Endothelial cell of umbilical vein (primary cell): ENCODE data around the gene CORO7. TPM values are rescaled to one million over a fixed set of nuclear protein-coding genes. Genes with fewer than 3 reads are reported as not detected.

Experiments
- BruUV-seq: library from RNA; stranded (reverse); fragments of 400-500 nt; replicated peaks from 2 replicates; lab custom pipeline; 2021; lab: Mats Ljungman, UMichigan
- CTCF ChIA-PET: fragments of 300-600, 350-600 bp; sonication (Branson Sonifier 250); formaldehyde crosslinking; loops from one replicate; lab custom pipeline; 2021; ENCODE audit warnings: antibody characterized with exemption, inconsistent platforms; lab: Charles Lee
- POLR2A ChIA-PET: fragments of 300-600, 350-600 bp; sonication (Branson Sonifier 250); formaldehyde crosslinking; loops from one replicate; lab custom pipeline; 2021; ENCODE audit warnings: antibody characterized with exemption, inconsistent platforms; lab: Charles Lee
- DNase-seq: peaks from one replicate; pipeline ENCODE4 v3.0.0-alpha.2; 2011; ENCODE audit warnings: low read depth, low spot score
- FAIRE-seq: peaks from 2 replicates; lab custom pipeline; 2011; peaks lifted over from hg19 to GRCh38; lab: Jason Lieb, UNC
- H2AFZ ChIP-seq: 2 replicates; pipeline ENCODE4 v1.6.0; 2012; ENCODE audit warnings: low read depth, low read length, control low read depth, inconsistent platforms
- H3K27ac ChIP-seq: 2 replicates; pipeline ENCODE4 v1.5.1; 2011; ENCODE audit warnings: low read depth, mild to moderate bottlenecking, control low read depth, low read length, moderate library complexity; ENCODE audit not compliant: insufficient read depth
- H3K27me3 ChIP-seq, 2 experiments: 2 replicates each; pipeline versions ENCODE4 v1.6.0 to v1.6.1; 2011; ENCODE audit warnings: low read length in 2 of 2, mixed read lengths in 1 of 2; ENCODE audit not compliant: control insufficient read depth in 2 of 2, insufficient read depth in 2 of 2
- H3K36me3 ChIP-seq, 2 experiments: 2 replicates in 1 of 2; 3 replicates in 1 of 2; pipeline ENCODE4 v1.5.1; 2011; ENCODE audit warnings: low read length in 2 of 2, mild to moderate bottlenecking in 1 of 2, moderate library complexity in 1 of 2; ENCODE audit not compliant: control insufficient read depth in 2 of 2, insufficient read depth in 2 of 2; ENCODE audit errors: extremely low read depth in 1 of 2
- H3K4me1 ChIP-seq: 3 replicates; pipeline ENCODE4 v1.5.1; 2011; ENCODE audit warnings: mild to moderate bottlenecking, low read length; ENCODE audit not compliant: control insufficient read depth, insufficient read depth; ENCODE audit errors: extremely low read depth
- H3K4me2 ChIP-seq: 2 replicates; pipeline ENCODE4 v1.6.1; 2011; ENCODE audit warnings: low read length, control low read depth, mixed read lengths; ENCODE audit not compliant: insufficient read depth
- H3K4me3 ChIP-seq, 3 experiments: fragments of 200-600 bp in 1 of 3; sonication (generic), shearing (Covaris generic) in 1 of 3; replicated peaks in 1 of 3; 2 replicates each; pipeline ENCODE4 v1.5.1; 2011 to 2016; ENCODE audit warnings: control low read depth in 3 of 3, low read length in 3 of 3, mild to moderate bottlenecking in 2 of 3, inconsistent platforms in 1 of 3, low read depth in 1 of 3, moderate library complexity in 1 of 3; ENCODE audit not compliant: insufficient read depth in 1 of 3
- H3K79me2 ChIP-seq: 2 replicates; pipeline ENCODE4 v1.6.0; 2012; ENCODE audit warnings: low read length, inconsistent platforms; ENCODE audit not compliant: control insufficient read depth, insufficient read depth
- H3K9ac ChIP-seq: replicated peaks from 2 replicates; pipeline ENCODE3; 2011; ENCODE audit warnings: low read length, control low read depth; ENCODE audit not compliant: insufficient read depth; ENCODE audit errors: extremely low read depth
- H3K9me1 ChIP-seq: replicated peaks from 3 replicates; pipeline ENCODE4 v1.6.0; 2011; ENCODE audit warnings: mild to moderate bottlenecking, low read length; ENCODE audit not compliant: control insufficient read depth, insufficient read depth; ENCODE audit errors: extremely low read depth
- H3K9me3 ChIP-seq: replicated peaks from 2 replicates; pipeline ENCODE4 v1.5.1; 2012; ENCODE audit warnings: low read length, inconsistent platforms; ENCODE audit not compliant: control insufficient read depth, insufficient read depth
- H4K20me1 ChIP-seq: replicated peaks from 2 replicates; pipeline ENCODE3; 2011; ENCODE audit warnings: mild to moderate bottlenecking, low read length; ENCODE audit not compliant: control insufficient read depth, insufficient read depth; ENCODE audit errors: extremely low read depth
- CTCF ChIP-seq, 2 donors: IDR thresholded peaks; 1 replicate in 1 of 2; 2 replicates in 1 of 2; pipeline ENCODE4 v1.5.1; 2011; ENCODE audit warnings: low read length in 2 of 2, mild to moderate bottlenecking in 2 of 2, moderate library complexity in 2 of 2, control low read depth in 1 of 2, inconsistent platforms in 1 of 2, low read depth in 1 of 2; ENCODE audit not compliant: insufficient read depth in 1 of 2; ENCODE audit errors: extremely low read depth in 1 of 2
- EZH2 ChIP-seq: IDR thresholded peaks from 2 replicates; pipeline ENCODE4 v1.6.1; 2012; ENCODE audit warnings: borderline replicate concordance, low read depth, mild to moderate bottlenecking, moderate library complexity, low read length, inconsistent platforms; ENCODE audit not compliant: severe bottlenecking
- FOS ChIP-seq: IDR thresholded peaks from 2 replicates; pipeline ENCODE4 v1.6.1; 2011; ENCODE audit warnings: mild to moderate bottlenecking, low read length, moderate library complexity, borderline replicate concordance; ENCODE audit not compliant: insufficient read depth
- GATA2 ChIP-seq: IDR thresholded peaks from 2 replicates; pipeline ENCODE4 v1.7.0; 2011; ENCODE audit warnings: low read depth, mild to moderate bottlenecking, moderate library complexity, mixed read lengths, low read length; ENCODE audit not compliant: insufficient read length, insufficient read depth
- JUN ChIP-seq: IDR thresholded peaks from 2 replicates; pipeline ENCODE4 v1.6.1; 2011; ENCODE audit warnings: borderline replicate concordance, low read depth; ENCODE audit not compliant: insufficient read length, insufficient read depth
- MAX ChIP-seq: IDR thresholded peaks from 2 replicates; pipeline ENCODE4 v1.6.1; 2011; ENCODE audit not compliant: insufficient read depth, insufficient read length
- MYC ChIP-seq: IDR thresholded peaks from one replicate; pipeline ENCODE4 v1.6.1; 2011; ENCODE audit warnings: mild to moderate bottlenecking, low read depth, low read length
- POLR2A ChIP-seq: IDR thresholded peaks from 2 replicates; pipeline ENCODE4 v1.6.1; 2012; ENCODE audit warnings: low read depth, mild to moderate bottlenecking, control low read depth, low read length
- POLR2AphosphoS5 ChIP-seq: IDR thresholded peaks from 2 replicates; pipeline ENCODE4 v1.6.1; 2012; ENCODE audit warnings: low read depth, mild to moderate bottlenecking, control low read depth, low read length, moderate library complexity; ENCODE audit not compliant: insufficient read depth
- dilution Hi-C: fragments of 300-500 bp; cut with MboI; formaldehyde crosslinking; loops from one replicate; pipeline ENCODE4 v1.15.0; 2019; ENCODE audit warnings: low sequenced_read_pairs; ENCODE audit not compliant: extremely low pct_ligation_motif_present
- intact Hi-C: fragments of 100-400 bp; cut with micrococcal nuclease; formaldehyde crosslinking; loops from one replicate; pipeline ENCODE4 v1.10.0; 2022
- polyA plus RNA-seq, 4 experiments: library from polyadenylated mRNA; depleted of rRNA in 3 of 4; stranded (reverse) in 3 of 4; unstranded in 1 of 4; fragments of >200 nt; gene quantifications; 2 replicates each; pipeline versions ENCODE4 v1.2.1 to v1.2.3, GENCODE V29; 2011 to 2012; ENCODE audit warnings: missing spikeins in 1 of 4
- total RNA-seq: library from RNA; stranded (reverse); gene quantifications from 2 replicates; pipeline ENCODE4 v1.2.3, GENCODE V29; 2021

The CORO7 gene
- total and polyA plus RNA-seq, 2 donors (not counting 3 experiments of a cell fraction or from before 2014, with no cell fraction given): 42.5 to 72.3 TPM

GRCh38 chr16:4426021-4426684 lies 9.8 kb upstream of the CORO7 start:
- dilution Hi-C loops: no loop called here
- intact Hi-C loops: loop anchor here (5.0 kb wide), 1 partner anchor 51 kb away; the partner anchor contains the start of gene HMOX2
- H3K27ac ChIP-seq: peak overlapping the region; percentile 93
- H3K4me1 ChIP-seq: peaks cover 16% of the 10 kb centered on the region
- TSS peak; percentile 41 for BruUV-seq
- CTCF ChIA-PET: no interaction called here
- no peaks in the 10 kb centered on the region for H4K20me1 ChIP-seq
- H3K36me3 ChIP-seq: peaks cover 0 to 2% of the 10 kb centered on the region in 2 experiments
- TF ChIP-seq EZH2 (no peak), POLR2AphosphoS5 (no peak), JUN (no peak), MYC (no peak), CTCF (IDR thresholded peaks at IDR 0.05; ENCODE audit: extremely low read depth in 1 of 2, insufficient read depth in 1 of 2, low read depth in 1 of 2, low read length in 2 of 2) (no peak), FOS (no peak), MAX (no peak), POLR2A (no peak), GATA2 (no peak)
- H3K27me3 ChIP-seq: no peaks in the 10 kb centered on the region
- H3K9me1 ChIP-seq: no peaks in the 10 kb centered on the region
- POLR2A ChIA-PET: no interaction called here
- peak overlapping the region; percentile 64 to 84 (median 81) for H3K4me3 ChIP-seq
- no peaks in the 10 kb centered on the region for H3K9me3 ChIP-seq
- peak overlapping the region; percentile 94 for H3K9ac ChIP-seq
- DNase-seq (no peak), FAIRE-seq (peak; percentile 26)
- H3K79me2 ChIP-seq: peaks cover 38% of the 10 kb centered on the region
- peak overlapping the region; percentile 47 for H2AFZ ChIP-seq
- peak overlapping the region; percentile 81 for H3K4me2 ChIP-seq
